CD4-positive, alpha-beta T cell treated with Interleukin-12 subunit alpha and Interleukin-12 subunit beta, for 1 hour (primary cell): Measurements from ENCODE around the gene LMBR1L.

ENCODE experiments used
- DNase-seq: peaks from one replicate; pipeline ENCODE4 v3.0.0-alpha.2; 2020

Gene LMBR1L

GRCh38 chr12:49111206-49111605 is 559 bp upstream of the LMBR1L start:
- DNase-seq = no peak

DNA sequence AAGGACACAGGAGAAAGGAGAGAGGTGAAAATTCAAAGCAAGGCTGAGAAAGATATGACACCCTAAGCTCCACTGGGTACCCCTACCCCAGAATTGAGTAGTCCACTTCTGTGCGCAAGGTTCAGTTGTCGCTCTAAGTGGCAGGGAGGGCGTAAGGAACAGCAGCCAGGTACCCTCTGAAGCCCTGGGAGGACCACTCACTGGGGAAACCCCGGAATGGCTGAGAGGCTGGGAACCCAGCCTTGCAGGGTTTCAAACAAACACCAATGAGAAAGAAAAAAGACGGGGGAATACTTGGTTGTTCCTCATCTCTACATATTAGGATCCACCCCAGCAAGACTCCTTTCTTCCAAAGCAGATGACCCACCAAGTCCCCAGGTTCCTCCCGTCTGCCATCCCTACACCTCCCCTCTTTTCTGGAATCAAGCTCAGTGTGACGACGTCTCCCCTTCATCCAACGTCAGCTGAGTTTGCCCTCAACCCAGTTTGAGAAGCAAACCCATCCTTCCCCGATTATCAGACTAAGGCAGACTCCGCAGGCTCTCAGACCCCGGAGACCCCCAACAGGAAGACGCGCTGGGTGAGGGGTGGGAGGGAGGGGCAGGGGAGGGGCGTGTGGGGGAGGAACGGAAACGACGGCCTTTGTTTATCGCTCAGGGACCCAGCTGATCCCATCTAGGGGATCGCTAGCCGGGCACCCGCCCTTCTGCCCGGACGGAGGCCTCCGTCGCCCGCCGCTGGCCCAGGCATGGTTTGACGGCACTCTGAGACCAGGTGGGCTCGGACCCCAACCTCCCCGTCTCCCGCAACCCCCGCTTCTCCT is 795 bp downstream of the LMBR1L start:
- DNase-seq = peak; percentile 32

DNA sequence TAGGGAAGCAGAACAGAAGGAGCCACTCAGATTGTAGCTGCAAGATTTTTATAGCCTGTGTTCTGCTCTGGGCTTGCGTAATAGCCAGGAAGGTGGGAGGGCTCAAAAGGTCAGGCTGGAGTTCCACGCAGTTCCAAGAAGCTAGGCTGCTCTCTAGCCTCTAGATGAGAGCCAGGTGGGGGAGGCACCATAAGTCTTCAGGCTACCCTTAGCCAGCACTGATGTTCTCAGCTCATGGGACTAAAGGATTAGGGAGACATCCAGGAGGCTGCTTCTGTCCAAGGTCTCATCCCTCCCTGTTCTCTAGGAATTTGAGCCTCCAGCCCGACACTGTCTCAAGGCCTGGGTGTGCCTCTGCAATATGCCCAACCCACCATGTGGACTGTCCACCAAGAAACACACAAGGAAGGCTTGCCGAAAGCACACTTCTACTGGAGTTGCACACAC is 1.7 kb downstream of the LMBR1L start:
- DNase-seq = no peak

DNA sequence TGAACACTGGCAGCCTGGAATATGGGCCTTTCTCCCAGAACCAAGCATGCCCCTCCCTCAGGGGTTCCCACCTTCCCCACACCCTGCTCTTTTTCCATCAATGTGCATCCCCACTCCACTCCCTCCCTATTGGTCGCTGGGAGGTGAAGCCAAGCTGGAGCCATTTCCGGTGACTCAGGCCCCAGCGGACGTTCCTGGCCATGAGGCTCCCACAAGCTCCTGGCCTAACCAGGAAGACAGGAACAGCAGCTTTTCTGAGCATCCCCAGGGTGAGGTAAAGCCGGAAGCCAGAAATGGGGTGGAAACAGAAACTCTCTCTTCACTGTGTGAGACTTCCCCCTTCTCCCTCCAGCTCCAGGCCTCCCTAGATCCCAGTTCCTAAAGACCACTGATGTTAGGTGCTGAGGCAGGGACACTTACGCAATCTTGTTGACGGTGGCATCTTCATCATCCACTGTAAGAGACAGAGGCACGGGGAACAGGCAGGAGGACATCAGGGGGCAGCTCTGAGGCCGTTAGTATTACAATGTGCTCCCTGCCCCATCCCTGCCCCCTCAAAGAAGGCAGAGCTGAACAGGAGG is 5.1 kb downstream of the LMBR1L start:
- DNase-seq = no peak

- no peak for DNase-seq
Measured at GRCh38 chr12:49104822-49105221, 5.8 kb downstream of the LMBR1L start.

DNA sequence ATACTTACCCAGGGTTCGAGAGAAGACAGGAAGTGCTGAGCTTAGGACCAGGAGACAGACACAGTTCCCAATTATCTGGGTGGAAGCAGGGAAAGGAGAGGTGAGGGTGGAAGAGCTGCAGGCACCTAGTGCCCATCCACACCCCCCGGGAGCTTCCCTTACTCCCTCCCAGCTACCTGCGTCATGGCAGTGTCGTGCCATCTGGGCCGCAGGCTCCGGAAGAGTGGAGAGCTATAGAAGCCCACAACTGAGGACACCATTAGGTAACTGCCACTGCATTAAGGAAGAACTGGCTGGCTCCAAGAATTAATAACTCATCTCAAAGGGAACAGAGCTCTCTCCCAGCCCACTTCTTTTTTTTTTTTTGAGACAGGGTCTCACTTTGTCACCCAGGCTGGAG is 10.3 kb downstream of the LMBR1L start:
- no peak for DNase-seq

- no peak for DNase-seq
Measured at GRCh38 chr12:49098703-49099102, 11.9 kb downstream of the LMBR1L start.

DNA sequence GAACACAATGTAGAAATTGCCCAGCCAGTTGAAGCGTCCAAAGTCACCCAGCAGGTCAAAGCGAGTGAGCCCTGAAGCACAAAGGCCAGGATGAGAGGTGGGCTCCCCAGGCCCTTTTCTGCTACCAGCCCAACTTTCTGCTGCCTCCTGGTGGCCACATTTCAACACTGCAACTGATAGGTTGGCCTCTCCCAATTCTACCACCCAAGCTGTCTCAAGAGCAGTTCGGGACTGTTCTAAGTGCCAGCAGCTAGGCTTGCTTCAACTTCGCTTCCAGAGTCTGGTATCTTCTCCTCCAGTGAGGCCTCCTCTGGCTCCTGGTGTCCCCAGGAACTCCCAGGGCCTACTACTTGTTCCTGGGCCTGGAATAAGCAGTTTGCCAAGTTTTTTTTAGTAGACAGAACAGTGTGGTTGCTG is 12.6 kb downstream of the LMBR1L start:
- DNase-seq = peak; percentile 70

- no peak for DNase-seq
Measured at GRCh38 chr12:49097381-49097780, 13.3 kb downstream of the LMBR1L start.

DNA sequence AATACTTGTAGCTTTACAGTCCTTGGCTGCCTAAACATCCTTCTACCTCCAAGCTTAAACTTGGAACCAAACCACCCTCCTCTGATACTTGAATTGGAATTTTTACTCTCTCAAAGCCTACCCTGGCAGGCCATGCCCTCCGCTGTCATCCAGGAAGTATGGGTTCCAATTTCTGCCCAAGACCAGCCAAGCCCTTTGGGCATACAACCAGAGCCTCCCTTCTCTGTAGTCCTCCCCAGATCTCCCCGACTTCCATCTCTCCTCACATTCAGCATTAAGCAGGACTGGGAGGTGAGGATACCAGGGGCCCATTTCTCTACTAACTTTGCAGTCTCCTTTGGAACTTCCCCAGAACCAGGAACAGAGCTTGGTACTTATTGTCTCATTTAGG is 15.7 kb downstream of the LMBR1L start:
- no peak for DNase-seq

DNA sequence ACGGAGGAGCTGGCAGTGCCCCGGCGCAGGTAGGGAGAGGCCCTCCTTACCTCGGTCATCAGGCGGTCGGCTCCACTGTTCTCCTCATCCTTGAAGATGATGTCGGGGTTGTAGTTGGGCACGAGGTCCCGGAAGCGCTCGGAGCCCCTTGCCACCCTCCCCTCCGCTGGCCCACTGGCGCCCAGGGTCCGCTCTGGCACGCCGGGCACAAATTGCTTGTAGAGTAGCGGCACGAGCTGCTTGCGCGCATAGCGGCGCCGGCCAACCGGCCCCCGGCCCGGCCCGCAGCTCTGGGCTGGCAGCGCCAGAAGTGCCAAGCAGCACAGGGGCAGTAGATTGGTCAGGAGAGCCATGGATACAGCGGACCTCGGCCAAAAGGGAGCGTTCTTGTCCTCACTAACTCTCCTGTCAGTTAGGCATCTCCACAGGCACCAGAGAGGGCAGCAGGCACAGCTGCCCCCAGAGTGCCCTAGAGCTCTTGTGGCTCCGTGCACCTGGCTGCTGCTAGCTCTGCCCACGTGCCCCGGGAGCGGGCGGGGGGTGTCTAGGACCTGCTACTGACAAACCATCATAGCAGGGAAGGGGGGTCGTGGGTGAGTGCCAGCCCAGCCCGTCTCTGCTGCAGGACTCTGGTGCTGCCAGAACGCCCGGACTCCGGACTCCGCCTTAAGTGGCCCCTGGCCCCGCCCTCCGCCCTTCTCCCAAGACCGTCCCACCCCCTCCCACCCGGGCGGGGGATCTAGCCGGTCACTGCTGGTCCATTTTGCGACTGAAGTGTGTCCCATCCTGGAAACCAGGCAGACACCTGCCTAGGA is 16.3 kb downstream of the LMBR1L start, which contains the start of gene DHH:
Gene DHH, minus strand, starts transcription at position 642 of the 815 bp plus-strand sequence. Its CDS starts 289 bp downstream, at position 353.
- DNase-seq = no peak

- DNase-seq = no peak
Measured at GRCh38 chr12:49093792-49094159, 16.9 kb downstream of the LMBR1L start.

GRCh38 chr12:49092816-49093406 is 17.7 kb downstream of the LMBR1L start:
- DNase-seq = no peak

DNA sequence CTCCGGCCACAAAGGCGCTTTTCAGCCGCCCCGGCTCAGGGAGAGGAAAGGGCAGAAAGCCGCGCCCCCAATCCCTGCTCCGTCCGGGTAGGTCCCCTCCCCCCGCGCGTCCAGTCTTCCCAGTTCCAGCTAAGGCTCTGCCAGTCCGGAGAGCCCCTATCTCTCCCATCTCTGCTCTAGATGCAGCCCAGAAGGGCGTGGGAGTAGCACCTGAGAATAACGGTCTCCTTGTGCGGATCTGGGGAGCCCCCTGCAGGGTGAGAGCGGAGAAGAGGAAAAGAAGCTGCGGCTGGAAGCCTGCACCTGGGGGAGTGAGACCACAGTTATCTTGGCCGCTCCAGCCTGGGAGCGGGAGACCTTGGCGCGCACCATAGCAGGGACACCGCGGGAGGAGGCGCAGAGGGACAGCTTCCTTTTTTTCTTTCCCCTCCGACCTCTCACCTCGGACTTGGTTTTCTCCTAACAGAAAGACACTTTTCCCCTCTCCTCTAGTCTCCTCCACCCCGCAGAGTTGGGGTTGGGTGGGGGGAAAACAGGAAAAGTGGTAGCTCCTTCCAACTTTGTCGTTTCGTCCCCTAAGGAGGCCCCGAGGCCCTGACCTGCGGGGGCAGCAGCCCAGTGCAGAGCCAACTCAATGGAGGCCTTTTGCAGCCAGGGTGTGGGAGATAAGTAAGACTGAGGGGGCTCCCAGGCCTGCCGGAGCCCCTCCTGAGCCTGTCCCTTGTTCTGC is 18.4 kb downstream of the LMBR1L start:
- DNase-seq = peak; percentile 63

DNA sequence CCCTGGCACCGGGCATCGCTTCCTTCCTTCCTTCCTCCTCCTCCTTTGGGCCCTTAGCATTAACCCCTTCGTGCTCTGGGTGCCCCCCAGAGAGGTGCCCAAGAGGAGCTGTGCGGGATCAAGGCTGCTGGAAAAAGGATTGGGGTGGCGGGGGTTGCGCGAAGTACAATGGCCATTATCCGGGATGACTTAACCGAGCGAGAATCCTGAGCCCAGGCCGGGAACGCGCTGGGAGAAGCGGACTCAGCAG is 18.9 kb downstream of the LMBR1L start:
- DNase-seq = no peak

DNA sequence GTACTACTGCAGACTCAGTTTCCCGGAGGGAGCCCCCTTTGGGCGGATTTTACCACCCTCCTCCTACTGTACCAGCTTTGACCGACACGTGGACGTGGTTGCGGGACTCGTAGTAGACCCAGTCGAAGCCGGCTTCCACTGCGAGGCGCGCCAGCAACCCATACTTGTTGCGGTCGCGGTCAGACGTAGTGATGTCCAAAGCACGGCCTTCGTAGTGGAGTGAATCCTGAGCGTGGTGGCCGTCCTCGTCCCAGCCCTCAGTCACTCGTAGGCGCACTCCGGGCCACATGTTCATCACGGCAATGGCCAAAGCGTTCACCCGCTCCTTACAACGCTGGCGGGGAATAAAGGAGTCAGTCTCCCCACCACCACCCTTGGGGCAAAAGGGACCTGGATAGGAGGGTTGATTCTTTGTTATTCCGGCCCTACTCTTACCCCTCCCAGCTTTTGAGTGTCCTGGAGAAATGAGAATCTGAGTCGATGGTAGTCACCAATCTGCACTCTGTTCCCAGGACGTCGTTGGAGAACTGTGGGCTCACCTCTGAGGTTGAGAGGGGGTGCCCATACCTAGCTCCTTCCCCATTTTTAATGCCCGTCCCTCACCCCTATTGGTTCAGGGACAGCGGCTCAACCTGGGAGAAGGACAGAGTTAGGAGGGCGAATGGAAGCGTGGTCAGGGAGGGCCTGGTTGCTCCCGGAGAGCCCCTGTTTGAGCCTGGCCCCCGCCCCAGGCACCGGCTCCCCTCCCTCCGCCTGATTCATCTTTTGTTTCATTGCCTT is 19.4 kb downstream of the LMBR1L start:
- no peak for DNase-seq

DNA sequence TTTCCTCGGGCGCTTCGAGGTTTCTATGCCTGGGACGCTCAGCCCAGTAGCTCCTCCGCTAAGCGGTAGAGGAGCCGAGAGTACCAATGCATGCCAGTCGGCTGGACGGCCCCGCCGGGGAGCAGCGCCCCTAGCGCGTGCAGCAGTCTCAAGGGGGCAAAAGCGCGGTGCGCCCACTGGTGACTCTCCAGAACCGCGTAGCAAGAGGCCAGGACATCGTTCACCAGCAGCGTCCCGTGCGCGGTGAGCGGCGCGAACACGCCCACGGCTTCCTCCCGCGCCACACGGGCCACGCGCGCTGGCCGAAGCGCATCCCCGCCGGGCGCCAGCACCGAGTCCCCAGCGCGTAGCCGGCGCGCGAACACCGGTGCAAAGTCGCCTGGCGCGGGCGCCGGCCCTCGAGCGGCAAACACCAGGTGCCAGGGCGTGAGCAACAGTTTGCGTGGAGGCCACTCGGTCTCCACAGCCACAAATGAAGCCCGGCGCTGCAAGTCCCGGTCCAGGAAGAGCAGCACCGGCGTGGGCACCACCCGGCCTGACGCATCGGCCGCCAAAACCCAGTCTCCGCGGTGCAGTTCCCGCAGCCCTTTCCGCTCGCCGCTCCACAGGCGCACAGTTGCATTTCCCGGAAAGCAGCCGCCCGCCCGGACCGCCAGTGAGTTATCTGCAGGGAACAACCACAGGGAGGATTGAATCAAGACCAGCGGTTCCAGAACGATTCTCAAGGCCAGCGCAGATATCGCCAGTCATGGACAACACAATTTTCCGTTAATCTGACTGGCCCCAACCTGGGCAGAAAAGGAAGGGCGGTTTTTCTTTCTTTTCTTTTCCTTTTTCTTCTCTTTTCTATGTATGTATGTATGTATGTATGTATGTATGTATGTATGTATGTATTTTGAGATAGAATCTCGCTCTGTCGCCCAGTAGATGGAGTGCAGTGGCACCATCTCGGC is 20.6 kb downstream of the LMBR1L start:
- peak; percentile 38 for DNase-seq

- no peak for DNase-seq
Measured at GRCh38 chr12:49088932-49089330, 21.7 kb downstream of the LMBR1L start.

DNA sequence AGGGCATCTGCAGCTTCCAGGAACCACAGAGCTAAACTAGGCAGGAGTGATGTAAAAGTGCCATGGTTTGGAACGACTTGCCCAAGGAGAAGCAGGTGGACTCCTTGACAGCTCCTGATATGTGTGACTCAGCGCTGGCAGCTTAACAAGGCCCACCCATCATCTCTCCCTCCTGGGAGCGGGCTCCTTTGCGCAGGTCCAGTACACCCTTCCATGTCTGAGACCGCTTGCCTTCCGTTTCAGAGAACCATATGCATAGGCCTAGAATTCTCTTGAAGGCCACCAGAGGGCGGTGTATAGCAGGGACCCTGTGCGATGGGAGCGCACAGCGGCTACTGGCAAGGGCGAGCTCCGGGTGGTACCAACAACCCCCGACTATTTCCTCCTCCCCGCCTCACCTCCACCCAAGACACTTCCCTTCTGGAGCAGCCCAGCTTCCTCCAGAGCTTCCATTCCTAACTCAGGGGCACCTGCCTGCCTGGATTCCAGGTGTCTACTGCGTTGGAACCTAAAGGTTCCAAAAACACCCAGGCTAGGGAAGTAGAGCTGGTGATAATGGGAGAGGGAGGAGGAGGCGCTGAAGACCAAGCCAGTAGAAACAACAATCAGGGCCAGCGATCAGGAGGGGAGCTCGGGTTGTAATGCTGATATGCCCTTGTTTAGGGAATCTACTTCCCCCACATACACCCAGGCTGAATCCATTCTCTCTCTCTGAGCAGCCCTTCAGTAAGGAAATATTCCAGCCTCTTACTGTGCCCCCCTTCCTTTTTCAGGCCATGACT is 22.3 kb downstream of the LMBR1L start:
- peak; percentile 82 for DNase-seq

GRCh38 chr12:49086116-49086515 is 24.5 kb downstream of the LMBR1L start:
- DNase-seq = no peak
